Measurements from ENCODE around the gene GSTA2.

DNA sequence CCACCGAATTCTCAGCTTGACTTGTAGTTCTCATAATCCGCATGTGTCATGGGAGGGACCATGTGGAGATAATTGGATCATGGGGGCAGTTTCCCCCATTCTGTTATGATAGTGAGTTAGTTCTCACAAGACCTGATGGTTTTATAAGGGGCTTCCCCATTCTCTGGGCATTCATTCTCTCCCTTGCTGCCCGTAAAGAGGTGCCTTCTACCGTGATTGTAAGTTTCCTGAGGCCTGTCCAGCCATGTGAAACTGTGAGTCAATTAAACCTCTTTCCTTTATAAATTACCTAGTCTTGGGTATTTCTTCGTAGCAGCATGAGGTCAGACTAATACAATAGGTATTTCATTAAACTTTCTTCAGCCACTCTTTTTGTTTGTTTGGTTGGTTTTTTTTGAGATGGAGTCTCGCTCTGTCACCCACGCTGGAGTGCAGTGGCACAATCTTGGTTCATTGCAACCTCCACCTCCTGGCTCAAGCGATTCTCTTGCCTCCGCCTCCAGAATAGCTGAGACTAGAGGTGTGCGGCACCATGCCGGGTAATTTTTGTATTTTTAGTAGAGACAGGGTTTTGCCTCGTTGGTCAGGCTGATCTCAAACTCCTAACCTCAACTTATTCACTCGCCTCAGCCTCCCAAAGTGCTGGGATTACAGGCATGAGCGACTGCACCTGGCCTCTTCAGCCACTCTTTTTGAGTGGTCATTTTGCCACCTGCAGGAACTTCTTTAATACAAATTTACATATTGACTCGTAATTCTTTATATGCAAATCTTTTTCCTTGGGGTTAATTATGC lies 36.3 kb downstream of the GSTA2 start:
- TF ChIP-seq FOXJ3 (CRISPR knock-in tag; IDR thresholded peaks at IDR 0.05) (no peak), USF2 (IDR thresholded peaks at IDR 0.05; ENCODE audit: borderline replicate concordance, low read depth, low read length) (no peak), POLR2AphosphoS5 (IDR thresholded peaks at IDR 0.05; ENCODE audit: low read depth, low read length) (no peak), SMC3 (IDR thresholded peaks at IDR 0.05; ENCODE audit: low read depth, low read length) (no peak), SIN3A (IDR thresholded peaks at IDR 0.05; ENCODE audit: borderline replicate concordance, low read depth, low read length) (no peak), EP300 (IDR thresholded peaks at IDR 0.05; ENCODE audit: borderline replicate concordance in 1 of 2, low read depth in 1 of 2, low read length in 1 of 2) (no peak)
- TF ChIP-seq, protein P1, sequence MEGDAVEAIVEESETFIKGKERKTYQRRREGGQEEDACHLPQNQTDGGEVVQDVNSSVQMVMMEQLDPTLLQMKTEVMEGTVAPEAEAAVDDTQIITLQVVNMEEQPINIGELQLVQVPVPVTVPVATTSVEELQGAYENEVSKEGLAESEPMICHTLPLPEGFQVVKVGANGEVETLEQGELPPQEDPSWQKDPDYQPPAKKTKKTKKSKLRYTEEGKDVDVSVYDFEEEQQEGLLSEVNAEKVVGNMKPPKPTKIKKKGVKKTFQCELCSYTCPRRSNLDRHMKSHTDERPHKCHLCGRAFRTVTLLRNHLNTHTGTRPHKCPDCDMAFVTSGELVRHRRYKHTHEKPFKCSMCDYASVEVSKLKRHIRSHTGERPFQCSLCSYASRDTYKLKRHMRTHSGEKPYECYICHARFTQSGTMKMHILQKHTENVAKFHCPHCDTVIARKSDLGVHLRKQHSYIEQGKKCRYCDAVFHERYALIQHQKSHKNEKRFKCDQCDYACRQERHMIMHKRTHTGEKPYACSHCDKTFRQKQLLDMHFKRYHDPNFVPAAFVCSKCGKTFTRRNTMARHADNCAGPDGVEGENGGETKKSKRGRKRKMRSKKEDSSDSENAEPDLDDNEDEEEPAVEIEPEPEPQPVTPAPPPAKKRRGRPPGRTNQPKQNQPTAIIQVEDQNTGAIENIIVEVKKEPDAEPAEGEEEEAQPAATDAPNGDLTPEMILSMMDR (IDR thresholded peaks at IDR 0.05) = no peak
